GM19467 (cell line): Measurements from ENCODE around the gene CCR5AS.

Experiments
- ATAC-seq: cut with Tn5 transposase; IDR thresholded peaks from one replicate; pipeline ENCODE4 v1.9.1; 2021; ENCODE audit warnings: mild to moderate bottlenecking, moderate library complexity; ENCODE audit not compliant: unreplicated experiment

The CCR5AS gene

GRCh38 chr3:46321461-46322104 lies 85.3 kb downstream of the CCR5AS start:
- no peak for ATAC-seq

GRCh38 chr3:46318207-46318927 lies 88.5 kb downstream of the CCR5AS start:
- ATAC-seq: no peak

DNA sequence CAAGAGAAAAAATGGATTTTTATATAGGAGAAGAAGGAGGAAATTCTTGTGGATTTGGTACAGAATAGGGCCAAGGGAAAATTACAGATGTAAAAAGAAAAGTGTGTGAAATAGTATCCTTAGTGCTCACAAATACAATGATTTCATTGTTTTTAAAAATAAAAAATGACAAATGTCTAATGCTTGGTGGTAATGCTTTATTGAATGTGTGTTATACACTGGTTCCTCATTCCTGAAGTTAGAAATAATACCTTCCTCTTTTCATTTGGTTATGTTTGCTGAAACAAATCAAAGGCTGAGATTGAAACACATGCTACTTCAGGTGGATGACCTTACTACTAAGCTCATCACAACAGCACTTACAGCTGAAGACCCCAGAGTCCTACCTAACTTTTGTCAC lies 90.7 kb downstream of the CCR5AS start:
- no peak for ATAC-seq

DNA sequence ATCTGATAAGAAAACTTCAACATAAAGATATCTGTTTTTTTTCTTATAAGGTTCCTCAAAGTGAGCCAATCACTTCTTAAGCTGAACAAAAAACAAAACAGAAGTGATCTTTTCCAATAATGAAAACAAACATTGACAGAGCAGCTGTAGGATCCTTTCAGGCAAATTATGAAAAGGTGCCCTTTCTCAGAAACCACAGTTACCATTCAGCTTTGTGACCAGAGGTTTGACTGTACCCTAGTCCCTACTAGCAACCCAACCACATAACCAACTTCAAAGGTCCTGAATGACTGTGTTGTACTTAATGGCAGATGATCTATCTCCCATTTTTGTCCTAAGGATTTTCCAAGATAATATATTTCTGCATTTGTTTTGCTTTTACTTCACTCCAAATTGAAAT lies 92.3 kb downstream of the CCR5AS start:
- no peak for ATAC-seq
